HL-60/S4 treated with phorbol 12-myristate 13-acetate at 8.2 ng/mL for 4 days and 3 days (cell line): ENCODE measurements around the gene FAM171A2.

Source experiments
- in situ Hi-C: fragments of 300-500 bp; cut with MboI; formaldehyde crosslinking; loops from 2 replicates; pipeline ENCODE4 v1.15.0; 2022; ENCODE audit warnings: low sequenced_read_pairs

FAM171A2 gene

GRCh38 chr17:44361292-44362260 is 2.1 kb downstream of the FAM171A2 start:
- in situ Hi-C loops = no loop called here

DNA sequence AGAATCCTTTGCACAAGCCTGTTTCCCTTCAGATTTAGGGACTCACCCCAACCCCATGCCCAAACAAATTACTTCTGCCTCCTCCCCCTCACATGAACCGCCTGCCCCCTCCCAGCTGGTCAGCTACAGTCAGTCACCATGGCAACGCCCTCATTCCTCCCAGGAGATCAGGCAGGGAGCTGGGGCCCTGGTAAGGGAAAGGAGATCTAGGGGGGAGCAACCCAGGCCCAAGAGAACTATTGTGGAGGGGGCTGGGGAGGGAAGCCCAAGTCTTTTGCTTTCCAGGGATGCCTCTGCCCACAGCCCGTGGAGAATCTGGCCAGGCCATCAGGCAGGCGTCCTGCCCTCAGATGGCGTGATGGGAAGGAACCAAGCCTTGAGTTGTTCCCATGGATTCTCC is 2.8 kb downstream of the FAM171A2 start:
- in situ Hi-C loops = no loop called here

GRCh38 chr17:44360144-44360533 is 3.5 kb downstream of the FAM171A2 start:
- in situ Hi-C loops = no loop called here

DNA sequence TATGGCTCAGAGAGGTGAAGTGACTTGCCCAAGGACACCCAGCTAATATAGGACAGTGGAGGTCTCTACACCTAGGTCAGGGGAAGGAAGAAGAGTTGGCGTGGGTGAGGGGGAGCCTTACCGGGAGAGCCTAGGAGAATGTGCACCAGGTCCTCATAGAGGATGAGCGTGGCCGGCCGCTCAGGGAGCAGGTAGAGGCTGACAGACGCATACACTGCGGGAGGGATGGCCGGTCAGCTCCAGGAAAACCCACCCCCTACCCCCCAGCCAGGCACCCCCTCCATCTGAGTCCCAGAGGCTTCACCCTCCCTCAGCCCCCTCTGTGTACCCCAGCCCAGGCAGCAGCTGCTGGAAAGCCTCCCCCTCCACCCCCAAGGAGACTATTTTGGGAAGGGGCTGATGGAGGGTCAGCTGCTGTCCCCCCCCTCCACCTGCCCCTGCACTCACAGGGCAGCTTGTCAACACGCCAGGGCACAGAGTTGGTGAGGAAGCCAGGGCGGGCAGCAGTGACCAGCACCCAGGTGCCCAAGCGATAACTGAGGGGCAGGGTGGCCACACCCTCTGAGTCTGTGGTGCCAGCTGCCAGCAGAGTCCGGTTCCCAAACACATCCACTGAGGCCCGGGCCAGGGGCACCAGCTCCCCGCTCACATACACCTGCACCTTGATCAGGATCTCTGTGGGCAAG is 4.1 kb downstream of the FAM171A2 start:
- in situ Hi-C loops = no loop called here

- in situ Hi-C loops = no loop called here
Observed at GRCh38 chr17:44359006-44359405, 4.6 kb downstream of the FAM171A2 start.

DNA sequence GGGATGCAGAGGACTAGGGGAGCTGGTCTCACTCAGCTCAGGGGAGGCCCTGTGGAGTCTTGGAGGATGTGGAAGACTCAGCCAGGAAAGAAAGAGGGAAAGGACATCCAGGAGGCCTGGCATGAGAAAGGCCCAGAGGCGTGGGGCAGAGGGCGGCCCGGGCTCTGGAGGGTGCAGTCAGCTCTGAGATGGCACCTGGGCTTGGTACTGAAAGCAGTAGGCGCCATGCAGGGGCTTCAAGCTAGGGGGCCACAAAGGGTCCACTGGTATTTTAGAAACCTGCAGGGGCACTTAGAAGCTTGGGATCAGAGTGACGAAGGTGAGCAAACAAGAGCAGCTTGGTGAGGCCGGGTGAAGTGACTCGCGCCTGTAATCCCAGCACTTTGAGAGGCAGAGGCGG is 5.6 kb downstream of the FAM171A2 start:
- in situ Hi-C loops = no loop called here

GRCh38 chr17:44356241-44356640 is 7.4 kb downstream of the FAM171A2 start:
- in situ Hi-C loops = no loop called here

DNA sequence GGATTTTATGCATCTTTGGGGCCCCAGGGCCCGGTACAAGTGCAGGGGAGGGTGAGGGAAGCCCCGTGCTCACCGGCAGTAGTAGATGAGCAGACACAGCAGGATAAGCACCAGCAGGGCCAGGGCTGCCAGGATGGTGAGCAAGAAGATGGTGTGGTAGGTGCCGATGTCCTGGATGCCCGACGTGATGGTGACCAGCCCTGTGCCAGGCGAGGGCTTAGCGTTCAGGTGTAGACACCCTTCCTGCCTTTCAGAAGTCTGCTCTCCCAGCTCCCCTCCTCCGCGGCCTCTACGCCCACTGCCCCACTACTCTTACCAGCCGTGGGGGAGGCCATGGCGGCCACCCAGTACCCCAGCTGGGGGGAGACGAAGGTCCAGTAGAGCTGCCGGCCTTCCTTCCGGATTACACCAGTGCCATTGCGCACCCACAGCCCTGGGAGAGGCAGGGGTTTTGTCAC is 8.0 kb downstream of the FAM171A2 start:
- in situ Hi-C loops = no loop called here

DNA sequence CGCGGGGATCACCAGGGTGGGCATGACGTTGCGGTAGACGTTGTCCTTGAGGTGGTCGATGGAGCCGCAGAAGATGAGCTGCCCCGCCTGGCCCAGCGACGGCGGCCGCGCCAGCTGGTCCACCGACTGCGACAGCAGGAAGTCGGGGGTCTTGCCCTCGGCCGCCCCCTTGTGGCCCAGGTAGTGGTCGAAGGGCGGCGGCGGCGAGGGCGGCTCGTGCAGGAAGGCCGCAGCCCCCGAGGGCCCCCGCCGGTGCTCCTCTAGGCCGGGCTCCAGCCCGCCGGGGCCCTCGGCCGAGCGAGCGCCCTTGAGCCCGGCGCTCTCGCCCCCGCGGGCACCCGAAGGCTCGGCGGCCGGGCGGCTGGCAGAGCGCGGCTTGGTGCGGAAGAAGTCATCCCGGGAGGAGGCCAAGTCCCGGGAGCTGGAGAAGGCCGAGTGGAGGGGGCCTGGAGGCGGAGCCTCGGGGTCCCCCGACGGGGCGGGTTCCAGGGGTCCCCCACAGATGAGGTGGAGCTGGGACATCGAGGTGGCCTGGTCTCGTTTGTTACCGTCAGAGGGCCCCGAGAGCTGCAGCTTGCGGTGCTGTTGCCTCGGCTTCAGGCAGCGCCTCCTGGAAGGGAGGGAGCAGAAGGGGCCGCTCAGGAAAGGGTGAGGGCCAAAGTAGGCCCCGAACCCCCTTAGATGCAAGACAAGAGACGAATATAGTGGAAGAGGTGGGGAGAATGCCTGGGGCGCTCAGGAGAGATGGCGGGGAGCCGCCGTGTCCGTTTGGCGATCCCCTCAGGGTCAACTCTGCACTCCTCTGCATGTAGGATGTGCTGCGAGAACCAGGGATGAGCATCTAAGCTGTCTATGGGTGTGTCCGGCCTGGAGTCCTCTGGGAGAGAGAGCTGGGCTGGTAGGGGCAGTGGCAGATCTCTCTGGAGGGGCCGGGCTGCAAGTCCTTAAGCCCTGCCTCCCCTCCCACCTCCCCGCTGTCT is 8.8 kb downstream of the FAM171A2 start:
- in situ Hi-C loops = no loop called here

DNA sequence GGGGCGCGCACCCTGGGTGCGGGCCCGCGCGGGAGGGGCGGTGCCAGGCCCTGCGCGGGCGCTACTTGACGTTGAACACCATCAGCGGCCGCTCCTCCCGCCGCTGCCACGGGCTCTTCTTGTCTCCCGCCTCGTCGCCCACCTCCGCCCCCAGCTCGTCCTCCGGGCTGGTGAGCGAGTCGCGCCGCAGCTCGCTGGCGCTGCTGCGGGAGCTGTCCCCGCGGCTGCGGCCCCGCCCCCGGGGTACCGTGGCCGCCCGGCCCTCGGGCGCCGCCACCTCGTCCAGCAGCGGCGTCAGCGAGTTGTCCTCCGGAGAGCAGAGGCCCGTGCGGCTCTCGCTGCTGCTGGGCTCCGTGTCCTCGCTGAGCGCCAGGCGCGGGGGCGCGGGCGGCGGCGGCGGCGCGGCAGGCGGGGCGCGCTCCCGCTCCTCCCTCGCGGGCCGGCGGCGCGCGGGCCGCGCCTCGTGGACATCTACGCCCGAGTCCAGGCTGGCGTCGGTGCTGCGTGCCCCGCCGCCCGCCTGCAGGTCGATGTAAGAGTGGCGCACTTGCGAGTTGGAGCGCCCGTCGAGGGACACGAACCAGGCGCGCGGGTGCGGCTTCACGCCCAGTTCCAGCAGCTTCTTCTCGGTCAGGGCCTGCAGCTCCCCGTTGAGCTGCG is 9.9 kb downstream of the FAM171A2 start:
- in situ Hi-C loops = no loop called here

GRCh38 chr17:44352828-44353671 is 10.6 kb downstream of the FAM171A2 start:
- in situ Hi-C loops = no loop called here

- in situ Hi-C loops = no loop called here
Observed at GRCh38 chr17:44351961-44352827, 11.5 kb downstream of the FAM171A2 start.

DNA sequence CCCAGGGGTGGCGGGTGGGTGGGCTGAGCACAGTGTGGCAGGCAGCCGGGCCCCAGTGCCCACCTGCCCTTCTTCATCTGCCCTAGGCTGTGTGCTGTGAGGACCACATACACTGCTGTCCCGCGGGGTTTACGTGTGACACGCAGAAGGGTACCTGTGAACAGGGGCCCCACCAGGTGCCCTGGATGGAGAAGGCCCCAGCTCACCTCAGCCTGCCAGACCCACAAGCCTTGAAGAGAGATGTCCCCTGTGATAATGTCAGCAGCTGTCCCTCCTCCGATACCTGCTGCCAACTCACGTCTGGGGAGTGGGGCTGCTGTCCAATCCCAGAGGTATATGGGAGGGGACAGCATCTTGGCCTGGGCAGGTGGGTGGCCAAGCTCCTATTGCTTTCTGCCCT is 12.2 kb downstream of the FAM171A2 start:
- in situ Hi-C loops = no loop called here

GRCh38 chr17:44350733-44351226 is 12.9 kb downstream of the FAM171A2 start:
- in situ Hi-C loops = no loop called here

- in situ Hi-C loops = no loop called here
Observed at GRCh38 chr17:44349553-44350070, 14.0 kb downstream of the FAM171A2 start.

DNA sequence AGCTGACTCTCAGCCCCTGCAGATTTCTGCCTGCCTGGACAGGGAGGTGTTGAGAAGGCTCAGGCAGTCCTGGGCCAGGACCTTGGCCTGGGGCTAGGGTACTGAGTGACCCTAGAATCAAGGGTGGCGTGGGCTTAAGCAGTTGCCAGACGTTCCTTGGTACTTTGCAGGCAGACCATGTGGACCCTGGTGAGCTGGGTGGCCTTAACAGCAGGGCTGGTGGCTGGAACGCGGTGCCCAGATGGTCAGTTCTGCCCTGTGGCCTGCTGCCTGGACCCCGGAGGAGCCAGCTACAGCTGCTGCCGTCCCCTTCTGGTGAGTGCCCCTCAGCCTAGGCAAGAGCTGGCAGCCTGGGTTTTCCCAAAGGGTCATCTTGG is 14.7 kb downstream of the FAM171A2 start:
- in situ Hi-C loops = no loop called here

- in situ Hi-C loops = no loop called here
Observed at GRCh38 chr17:44348234-44348987, 15.2 kb downstream of the FAM171A2 start.
